ENCODE data around the gene KNCN.
A peak's percentile ranks its signal among the peaks of the same experiment; 100 is the strongest.

Gene KNCN

GRCh38 chr1:46543382-46543760 is 8.1 kb downstream of the KNCN start:
- in situ Hi-C loops (cut with MboI; ENCODE audit: low pct_unique_long_range_greater_than_20kb, low sequenced_read_pairs, unreplicated experiment) = no loop called here
- no peak for DNase-seq (ENCODE audit: low spot score)
- TF ChIP-seq, protein P1, sequence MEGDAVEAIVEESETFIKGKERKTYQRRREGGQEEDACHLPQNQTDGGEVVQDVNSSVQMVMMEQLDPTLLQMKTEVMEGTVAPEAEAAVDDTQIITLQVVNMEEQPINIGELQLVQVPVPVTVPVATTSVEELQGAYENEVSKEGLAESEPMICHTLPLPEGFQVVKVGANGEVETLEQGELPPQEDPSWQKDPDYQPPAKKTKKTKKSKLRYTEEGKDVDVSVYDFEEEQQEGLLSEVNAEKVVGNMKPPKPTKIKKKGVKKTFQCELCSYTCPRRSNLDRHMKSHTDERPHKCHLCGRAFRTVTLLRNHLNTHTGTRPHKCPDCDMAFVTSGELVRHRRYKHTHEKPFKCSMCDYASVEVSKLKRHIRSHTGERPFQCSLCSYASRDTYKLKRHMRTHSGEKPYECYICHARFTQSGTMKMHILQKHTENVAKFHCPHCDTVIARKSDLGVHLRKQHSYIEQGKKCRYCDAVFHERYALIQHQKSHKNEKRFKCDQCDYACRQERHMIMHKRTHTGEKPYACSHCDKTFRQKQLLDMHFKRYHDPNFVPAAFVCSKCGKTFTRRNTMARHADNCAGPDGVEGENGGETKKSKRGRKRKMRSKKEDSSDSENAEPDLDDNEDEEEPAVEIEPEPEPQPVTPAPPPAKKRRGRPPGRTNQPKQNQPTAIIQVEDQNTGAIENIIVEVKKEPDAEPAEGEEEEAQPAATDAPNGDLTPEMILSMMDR (IDR thresholded peaks at IDR 0.05; ENCODE audit: extremely low read depth, insufficient read depth, missing control alignments) = no peak

- TF ChIP-seq, protein P1 (IDR thresholded peaks at IDR 0.05; ENCODE audit: extremely low read depth, insufficient read depth, missing control alignments) = no peak
- in situ Hi-C loops (cut with MboI; ENCODE audit: low pct_unique_long_range_greater_than_20kb, low sequenced_read_pairs, unreplicated experiment) = no loop called here
Observed at GRCh38 chr1:46539972-46540371, 11.5 kb downstream of the KNCN start.

GRCh38 chr1:46538147-46538546 is 13.3 kb downstream of the KNCN start:
- no peak for DNase-seq (ENCODE audit: low spot score)
- in situ Hi-C loops (cut with MboI; ENCODE audit: low pct_unique_long_range_greater_than_20kb, low sequenced_read_pairs, unreplicated experiment) = no loop called here
- TF ChIP-seq, protein P1 (IDR thresholded peaks at IDR 0.05; ENCODE audit: extremely low read depth, insufficient read depth, missing control alignments) = no peak

More at GRCh38 chr1:46539972-46540371, 11.5 kb downstream of the KNCN start:
- DNase-seq (ENCODE audit: low spot score) = no peak

DNA sequence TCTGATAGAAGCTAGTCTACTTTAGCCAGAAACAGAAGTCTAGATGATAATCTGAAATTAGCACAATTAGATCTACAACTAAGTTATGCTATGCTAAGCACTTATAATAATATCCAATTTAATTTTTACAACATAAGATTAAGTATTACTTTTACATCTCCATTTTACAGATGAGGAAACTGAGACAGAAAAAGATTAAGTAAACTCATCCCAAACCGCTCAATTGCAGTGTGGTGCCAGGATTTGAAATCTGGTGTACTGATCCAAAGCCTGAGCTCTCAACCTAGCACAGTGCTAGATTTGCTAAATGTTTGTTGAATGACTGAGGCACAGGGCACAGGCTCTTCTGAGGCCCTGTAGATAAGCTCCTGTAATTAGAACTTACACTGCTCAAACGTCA is 13.8 kb downstream of the KNCN start:
- TF ChIP-seq, protein P1 (IDR thresholded peaks at IDR 0.05; ENCODE audit: extremely low read depth, insufficient read depth, missing control alignments) = no peak
- in situ Hi-C loops (cut with MboI; ENCODE audit: low pct_unique_long_range_greater_than_20kb, low sequenced_read_pairs, unreplicated experiment) = no loop called here
- DNase-seq (ENCODE audit: low spot score) = no peak

GRCh38 chr1:46536527-46536926 is 14.9 kb downstream of the KNCN start:
- in situ Hi-C loops (cut with MboI; ENCODE audit: low pct_unique_long_range_greater_than_20kb, low sequenced_read_pairs, unreplicated experiment) = no loop called here

DNA sequence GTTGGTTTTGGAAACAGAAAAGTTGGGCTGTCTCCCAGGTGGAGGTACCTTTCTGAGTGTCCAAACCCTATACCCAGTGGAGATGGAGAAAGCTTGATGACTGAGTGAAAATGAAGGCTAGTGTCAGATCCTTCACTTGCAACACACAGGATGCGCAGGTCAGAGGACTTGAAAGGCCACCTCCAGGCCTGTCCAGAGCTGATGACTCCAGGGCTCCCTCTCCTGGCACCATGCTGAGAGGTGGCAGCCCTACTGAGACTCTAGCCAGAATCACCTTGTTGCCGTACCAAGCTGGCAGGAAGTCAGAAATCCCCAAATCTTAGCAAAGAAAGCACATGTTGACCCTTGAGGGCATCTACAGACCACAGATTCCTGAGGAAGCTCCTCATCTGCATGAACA is 16.4 kb downstream of the KNCN start:
- in situ Hi-C loops (cut with MboI; ENCODE audit: low pct_unique_long_range_greater_than_20kb, low sequenced_read_pairs, unreplicated experiment) = no loop called here
- TF ChIP-seq, protein P1 (IDR thresholded peaks at IDR 0.05; ENCODE audit: extremely low read depth, insufficient read depth, missing control alignments) = peak; percentile 51
- peak; percentile 69 for DNase-seq (ENCODE audit: low spot score)

More at GRCh38 chr1:46536527-46536926, 14.9 kb downstream of the KNCN start:
- TF ChIP-seq, protein P1 (IDR thresholded peaks at IDR 0.05; ENCODE audit: extremely low read depth, insufficient read depth, missing control alignments) = no peak
- DNase-seq (ENCODE audit: low spot score) = no peak

All from GM13977 (cell line).